Fibroblast of lung (primary cell): ENCODE data around the gene SYT12.

Experiments used
- CTCF ChIP-seq, 2 donors: IDR thresholded peaks in 1 of 2; conservative IDR thresholded peaks in 1 of 2; 1 replicate in 1 of 2; 2 replicates in 1 of 2; pipeline ENCODE4 v1.5.1; 2011 to 2012; ENCODE audit warnings: low read length in 2 of 2, control low read depth in 1 of 2, inconsistent platforms in 1 of 2, low read depth in 1 of 2, mild to moderate bottlenecking in 1 of 2
- EZH2 ChIP-seq: IDR thresholded peaks from 2 replicates; pipeline ENCODE4 v1.5.1; 2012; ENCODE audit warnings: low read length, control low read depth, mild to moderate bottlenecking; ENCODE audit errors: missing control alignments

- TF ChIP-seq CTCF (conservative IDR thresholded peaks at IDR 0.05 in 1 of 2, IDR thresholded peaks at IDR 0.05 in 1 of 2; ENCODE audit: low read depth in 1 of 2, low read length in 2 of 2) = no peak
- no peak for TF ChIP-seq EZH2
These were observed 26.2 kb upstream of the SYT12 start for GRCh38 chr11:66996609-66997273.
